Measurements from ENCODE around the gene GFY.
"Not testable (repeated sequence)": the region's sequence is repeated elsewhere in the genome, so short reads cannot be mapped to it uniquely, and the experiment has no call there.

GFY gene

DNA sequence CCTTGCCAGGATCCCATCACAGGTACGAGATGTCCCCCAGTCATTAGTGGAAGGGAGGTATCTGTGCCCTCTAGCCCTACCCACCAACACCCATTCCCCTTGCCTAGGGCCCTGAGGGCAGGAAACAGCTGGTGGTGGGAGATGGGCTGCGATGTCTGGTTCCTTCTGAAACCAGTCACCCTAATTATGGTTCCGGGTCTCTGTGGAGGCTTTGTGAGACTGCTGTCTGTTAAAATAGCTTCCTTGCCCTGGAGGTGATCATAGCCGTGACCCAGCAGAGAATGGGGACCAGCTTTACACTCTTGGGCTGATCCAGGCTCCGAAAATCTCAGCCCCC is 33.3 kb downstream of the GFY start:
- no peak overlapping the region for H3K9ac ChIP-seq (ENCODE audit: low read length)
- no peaks in the 10 kb centered on the region for H3K27me3 ChIP-seq (ENCODE audit: control insufficient read depth, insufficient read depth, low read length)
- no peaks in the 10 kb centered on the region for H3K36me3 ChIP-seq (ENCODE audit: control insufficient read depth, insufficient read depth, low read length)
- no peak overlapping the region for H3K27ac ChIP-seq (ENCODE audit: low read depth, low read length)
- peaks cover 6% of the 10 kb centered on the region for H3K4me1 ChIP-seq (ENCODE audit: control insufficient read depth, insufficient read depth, low read length)
- H3K4me3 ChIP-seq (ENCODE audit: low read length): no peak overlapping the region

DNA sequence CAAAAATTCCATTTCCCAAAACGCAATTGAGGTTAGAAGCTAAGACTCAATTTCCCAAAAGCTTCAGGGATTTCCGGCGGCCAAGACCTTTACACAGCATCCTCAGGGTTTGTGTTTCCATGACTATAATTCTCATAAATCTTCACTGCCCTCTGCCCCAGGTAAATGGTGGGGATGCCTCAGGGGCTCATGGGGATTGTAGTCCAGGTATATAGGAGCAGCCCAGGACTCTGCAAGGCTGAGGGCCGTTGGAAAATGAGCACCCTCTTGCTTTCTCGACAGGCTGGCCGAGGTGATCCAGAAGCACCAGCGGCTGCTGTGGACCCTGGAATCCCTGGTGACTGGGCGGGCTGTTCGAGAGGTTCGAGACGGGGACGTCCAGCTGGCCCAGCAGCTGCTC is 34.2 kb downstream of the GFY start:
- Histone ChIP-seq H3K9ac (ENCODE audit: low read length) (no peak overlapping the region), H3K27ac (ENCODE audit: low read depth, low read length) (no peak overlapping the region), H3K36me3 (ENCODE audit: control insufficient read depth, insufficient read depth, low read length) (peaks cover 2% of the 10 kb centered on the region), H3K27me3 (ENCODE audit: control insufficient read depth, insufficient read depth, low read length) (no peaks in the 10 kb centered on the region), H3K4me1 (ENCODE audit: control insufficient read depth, insufficient read depth, low read length) (no peaks in the 10 kb centered on the region), H3K4me3 (ENCODE audit: low read length) (no peak overlapping the region)

GRCh38 chr19:49461130-49461529 is 35.9 kb downstream of the GFY start:
- not testable (repeated sequence) for H3K27ac ChIP-seq (ENCODE audit: low read depth, low read length); H3K27me3 ChIP-seq (ENCODE audit: control insufficient read depth, insufficient read depth, low read length); H3K4me3 ChIP-seq (ENCODE audit: low read length); H3K4me1 ChIP-seq (ENCODE audit: control insufficient read depth, insufficient read depth, low read length); H3K9ac ChIP-seq (ENCODE audit: low read length); H3K36me3 ChIP-seq (ENCODE audit: control insufficient read depth, insufficient read depth, low read length)

DNA sequence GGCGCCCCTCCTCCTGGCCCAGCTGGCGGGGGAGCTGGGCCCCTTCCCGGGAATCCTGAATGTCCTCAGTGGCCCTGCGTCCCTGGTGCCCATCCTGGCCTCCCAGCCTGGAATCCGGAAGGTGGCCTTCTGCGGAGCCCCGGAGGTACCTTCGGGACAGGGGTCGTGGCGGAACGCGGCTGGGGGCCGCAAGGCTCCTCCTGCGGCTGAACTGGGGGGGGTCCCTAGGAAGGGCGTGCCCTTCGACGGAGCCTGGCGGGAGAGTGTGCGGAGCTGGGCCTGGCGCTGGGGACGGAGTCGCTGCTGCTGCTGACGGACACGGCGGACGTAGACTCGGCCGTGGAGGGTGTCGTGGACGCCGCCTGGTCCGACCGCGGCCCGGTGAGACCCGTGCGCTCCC is 36.5 kb downstream of the GFY start:
- Histone ChIP-seq H3K4me1 (ENCODE audit: control insufficient read depth, insufficient read depth, low read length) (no peaks in the 10 kb centered on the region), H3K4me3 (ENCODE audit: low read length) (no peak overlapping the region), H3K9ac (ENCODE audit: low read length) (no peak overlapping the region), H3K27me3 (ENCODE audit: control insufficient read depth, insufficient read depth, low read length) (no peaks in the 10 kb centered on the region), H3K27ac (ENCODE audit: low read depth, low read length) (no peak overlapping the region), H3K36me3 (ENCODE audit: control insufficient read depth, insufficient read depth, low read length) (peaks cover 2% of the 10 kb centered on the region)

DNA sequence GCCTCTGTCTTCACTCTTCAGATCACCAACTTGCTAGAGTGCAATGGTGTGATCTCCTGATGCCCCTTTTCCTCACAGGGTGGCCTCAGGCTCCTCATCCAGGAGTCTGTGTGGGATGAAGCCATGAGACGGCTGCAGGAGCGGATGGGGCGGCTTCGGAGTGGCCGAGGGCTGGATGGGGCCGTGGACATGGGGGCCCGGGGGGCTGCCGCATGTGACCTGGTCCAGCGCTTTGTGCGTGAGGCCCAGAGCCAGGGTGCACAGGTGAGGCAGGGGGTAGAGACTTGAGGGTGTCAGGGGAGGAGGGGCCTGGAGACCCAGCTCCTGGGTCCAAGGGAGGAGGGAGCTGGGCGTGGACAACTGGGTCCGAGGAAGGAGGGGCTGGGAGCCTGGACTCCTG is 37.3 kb downstream of the GFY start:
- H3K4me1 ChIP-seq (ENCODE audit: control insufficient read depth, insufficient read depth, low read length): no peaks in the 10 kb centered on the region
- no peak overlapping the region for H3K27ac ChIP-seq (ENCODE audit: low read depth, low read length)

GRCh38 chr19:49463960-49464740 is 39.0 kb downstream of the GFY start:
- Histone ChIP-seq H3K36me3 (ENCODE audit: control insufficient read depth, insufficient read depth, low read length) (peaks cover 2% of the 10 kb centered on the region), H3K9ac (ENCODE audit: low read length) (no peak overlapping the region)

More for the DNA sequence above, 37.3 kb downstream of the GFY start:
- Histone ChIP-seq H3K4me3 (ENCODE audit: low read length) (no peak overlapping the region), H3K9ac (ENCODE audit: low read length) (no peak overlapping the region), H3K27me3 (ENCODE audit: control insufficient read depth, insufficient read depth, low read length) (no peaks in the 10 kb centered on the region), H3K36me3 (ENCODE audit: control insufficient read depth, insufficient read depth, low read length) (peaks cover 2% of the 10 kb centered on the region)

DNA sequence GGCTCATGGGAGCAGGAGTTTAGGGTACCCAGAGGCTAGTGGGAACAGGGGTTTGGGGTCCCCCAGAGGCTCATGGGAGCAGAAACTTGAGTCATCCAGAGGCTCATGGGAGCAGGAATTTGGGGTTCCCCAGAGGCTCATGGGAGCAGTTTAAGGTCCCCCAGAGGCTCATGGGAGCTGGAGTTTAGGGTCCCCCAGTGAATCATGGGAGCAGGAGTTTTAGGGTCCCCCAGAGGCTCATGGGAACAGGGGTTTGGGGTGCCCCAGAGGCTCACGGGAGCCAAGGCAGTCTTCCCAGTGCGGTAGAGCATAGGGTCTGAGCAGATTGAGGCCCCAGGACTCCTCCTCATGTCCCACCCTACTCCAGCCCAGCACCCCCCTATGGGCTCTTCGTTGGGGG is 40.2 kb downstream of the GFY start:
- peaks cover 5% of the 10 kb centered on the region for H3K36me3 ChIP-seq (ENCODE audit: control insufficient read depth, insufficient read depth, low read length)
- no peak overlapping the region for H3K9ac ChIP-seq (ENCODE audit: low read length)
- no peaks in the 10 kb centered on the region for H3K4me1 ChIP-seq (ENCODE audit: control insufficient read depth, insufficient read depth, low read length)

More at GRCh38 chr19:49463960-49464740, 39.0 kb downstream of the GFY start:
- H3K4me1 ChIP-seq (ENCODE audit: control insufficient read depth, insufficient read depth, low read length): no peaks in the 10 kb centered on the region
- no peaks in the 10 kb centered on the region for H3K27me3 ChIP-seq (ENCODE audit: control insufficient read depth, insufficient read depth, low read length)
- H3K4me3 ChIP-seq (ENCODE audit: low read length): no peak overlapping the region
- H3K27ac ChIP-seq (ENCODE audit: low read depth, low read length): no peak overlapping the region

GRCh38 chr19:49468199-49468598 is 43.0 kb downstream of the GFY start:
- peaks cover 5% of the 10 kb centered on the region for H3K36me3 ChIP-seq (ENCODE audit: control insufficient read depth, insufficient read depth, low read length)
- no peaks in the 10 kb centered on the region for H3K27me3 ChIP-seq (ENCODE audit: control insufficient read depth, insufficient read depth, low read length)
- H3K4me1 ChIP-seq (ENCODE audit: control insufficient read depth, insufficient read depth, low read length): no peaks in the 10 kb centered on the region
- no peak overlapping the region for H3K9ac ChIP-seq (ENCODE audit: low read length)
- no peak overlapping the region for H3K27ac ChIP-seq (ENCODE audit: low read depth, low read length)
- no peak overlapping the region for H3K4me3 ChIP-seq (ENCODE audit: low read length)

More for the DNA sequence above, 40.2 kb downstream of the GFY start:
- no peaks in the 10 kb centered on the region for H3K27me3 ChIP-seq (ENCODE audit: control insufficient read depth, insufficient read depth, low read length)
- H3K27ac ChIP-seq (ENCODE audit: low read depth, low read length): no peak overlapping the region
- H3K4me3 ChIP-seq (ENCODE audit: low read length): no peak overlapping the region

GRCh38 chr19:49468746-49469447 is 43.7 kb downstream of the GFY start:
- Histone ChIP-seq H3K4me1 (ENCODE audit: control insufficient read depth, insufficient read depth, low read length) (no peaks in the 10 kb centered on the region), H3K9ac (ENCODE audit: low read length) (no peak overlapping the region), H3K27me3 (ENCODE audit: control insufficient read depth, insufficient read depth, low read length) (no peaks in the 10 kb centered on the region), H3K36me3 (ENCODE audit: control insufficient read depth, insufficient read depth, low read length) (peaks cover 5% of the 10 kb centered on the region), H3K4me3 (ENCODE audit: low read length) (no peak overlapping the region), H3K27ac (ENCODE audit: low read depth, low read length) (peak overlapping the region; percentile 14)

DNA sequence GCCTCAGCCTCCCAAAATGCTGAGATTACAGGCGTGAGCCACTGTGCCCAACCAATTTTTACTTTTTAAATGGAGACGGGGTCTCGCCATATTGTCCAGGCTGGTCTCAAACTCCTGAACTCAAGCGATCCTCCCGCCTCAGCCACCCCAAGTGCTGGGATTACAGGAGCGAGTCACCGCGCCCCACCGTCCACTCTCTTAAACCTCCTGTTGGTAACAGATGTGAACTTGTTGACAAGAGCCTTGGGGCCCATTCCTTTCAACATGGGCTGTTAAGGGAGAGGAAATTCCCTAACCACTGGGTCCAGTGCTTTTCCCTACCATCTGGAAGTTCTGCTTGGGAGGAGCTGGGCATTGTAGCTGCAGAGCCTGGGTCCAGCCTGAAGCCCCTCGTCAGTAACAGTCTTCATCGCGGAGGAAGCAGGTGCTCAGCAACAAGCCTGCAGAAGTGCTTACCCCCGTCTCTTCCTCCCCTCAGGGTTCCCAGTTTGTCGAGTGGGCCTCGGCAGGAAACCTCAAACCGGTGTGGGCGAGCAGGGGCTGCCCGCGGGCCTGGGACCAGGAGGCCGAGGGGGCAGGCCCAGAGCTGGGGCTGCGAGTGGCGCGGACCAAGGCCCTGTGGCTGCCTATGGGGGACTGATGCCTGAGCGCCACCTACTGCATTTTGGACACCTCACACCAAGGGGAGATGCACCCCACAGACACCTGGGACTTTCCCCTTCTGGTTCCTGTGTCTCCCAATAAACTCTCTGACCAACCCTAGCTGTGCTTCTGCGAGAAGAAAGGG is 44.8 kb downstream of the GFY start:
- Histone ChIP-seq H3K4me3 (ENCODE audit: low read length) (no peak overlapping the region), H3K27ac (ENCODE audit: low read depth, low read length) (no peak overlapping the region)

DNA sequence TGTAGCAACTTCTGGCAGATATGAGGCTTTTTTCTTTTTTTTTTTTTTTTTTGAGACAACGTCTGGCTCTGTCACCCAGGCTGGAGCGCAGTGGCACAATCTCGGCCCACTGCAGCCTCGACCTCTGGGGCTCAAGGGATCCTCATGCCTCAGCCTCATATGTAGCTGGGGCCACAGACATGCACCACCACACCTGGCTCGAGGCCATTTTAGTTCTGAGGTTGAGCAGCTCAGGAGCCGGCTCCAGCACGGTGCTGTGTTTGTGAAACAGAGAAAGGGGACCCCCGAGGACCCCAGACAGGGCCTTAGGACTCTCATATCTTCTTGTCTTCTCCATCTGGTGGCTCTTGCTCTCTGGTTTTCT is 45.4 kb downstream of the GFY start:
- H3K4me1 ChIP-seq (ENCODE audit: control insufficient read depth, insufficient read depth, low read length): no peaks in the 10 kb centered on the region
- H3K4me3 ChIP-seq (ENCODE audit: low read length): no peak overlapping the region
- H3K36me3 ChIP-seq (ENCODE audit: control insufficient read depth, insufficient read depth, low read length): peaks cover 3% of the 10 kb centered on the region
- H3K27ac ChIP-seq (ENCODE audit: low read depth, low read length): no peak overlapping the region
- H3K27me3 ChIP-seq (ENCODE audit: control insufficient read depth, insufficient read depth, low read length): no peaks in the 10 kb centered on the region
- H3K9ac ChIP-seq (ENCODE audit: low read length): no peak overlapping the region

More for the DNA sequence above, 44.8 kb downstream of the GFY start:
- Histone ChIP-seq H3K4me1 (ENCODE audit: control insufficient read depth, insufficient read depth, low read length) (no peaks in the 10 kb centered on the region), H3K9ac (ENCODE audit: low read length) (no peak overlapping the region), H3K27me3 (ENCODE audit: control insufficient read depth, insufficient read depth, low read length) (no peaks in the 10 kb centered on the region), H3K36me3 (ENCODE audit: control insufficient read depth, insufficient read depth, low read length) (peaks cover 3% of the 10 kb centered on the region)

GRCh38 chr19:49472936-49473335 is 47.7 kb downstream of the GFY start:
- no peaks in the 10 kb centered on the region for H3K4me1 ChIP-seq (ENCODE audit: control insufficient read depth, insufficient read depth, low read length)
- H3K4me3 ChIP-seq (ENCODE audit: low read length): no peak overlapping the region
- peaks cover 3% of the 10 kb centered on the region for H3K36me3 ChIP-seq (ENCODE audit: control insufficient read depth, insufficient read depth, low read length)
- H3K9ac ChIP-seq (ENCODE audit: low read length): no peak overlapping the region
- H3K27ac ChIP-seq (ENCODE audit: low read depth, low read length): no peak overlapping the region
- H3K27me3 ChIP-seq (ENCODE audit: control insufficient read depth, insufficient read depth, low read length): no peaks in the 10 kb centered on the region
